ENCODE results near the gene TGFB2. TPM values are rescaled to one million over a fixed set of nuclear protein-coding genes. Genes with fewer than 3 reads are reported as not detected.
A peak's percentile ranks its signal among the peaks of the same experiment; 100 is the strongest.

Gene TGFB2
- total RNA-seq, 1 donor from 2014 or later = 38.6 TPM

DNA sequence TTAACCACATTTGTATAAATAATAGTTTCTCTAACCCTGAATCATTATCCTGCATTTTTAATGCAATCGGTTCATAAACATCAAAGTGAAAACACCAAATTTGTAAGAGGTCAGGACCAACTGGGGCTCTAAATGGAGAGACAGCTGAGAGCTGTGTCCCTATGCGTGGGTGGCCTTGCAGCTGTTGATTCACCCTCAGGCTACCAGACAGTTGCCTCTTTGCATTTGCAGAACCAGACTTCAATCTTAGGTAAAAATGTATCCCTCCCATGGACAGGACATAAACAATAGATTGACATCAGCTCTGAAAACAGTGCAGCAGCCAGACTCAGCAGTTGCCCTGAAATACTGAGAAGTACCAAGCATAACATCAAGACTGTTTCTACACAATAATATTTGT lies 8.8 kb upstream of the TGFB2 start:
- DNase-seq = no peak

DNA sequence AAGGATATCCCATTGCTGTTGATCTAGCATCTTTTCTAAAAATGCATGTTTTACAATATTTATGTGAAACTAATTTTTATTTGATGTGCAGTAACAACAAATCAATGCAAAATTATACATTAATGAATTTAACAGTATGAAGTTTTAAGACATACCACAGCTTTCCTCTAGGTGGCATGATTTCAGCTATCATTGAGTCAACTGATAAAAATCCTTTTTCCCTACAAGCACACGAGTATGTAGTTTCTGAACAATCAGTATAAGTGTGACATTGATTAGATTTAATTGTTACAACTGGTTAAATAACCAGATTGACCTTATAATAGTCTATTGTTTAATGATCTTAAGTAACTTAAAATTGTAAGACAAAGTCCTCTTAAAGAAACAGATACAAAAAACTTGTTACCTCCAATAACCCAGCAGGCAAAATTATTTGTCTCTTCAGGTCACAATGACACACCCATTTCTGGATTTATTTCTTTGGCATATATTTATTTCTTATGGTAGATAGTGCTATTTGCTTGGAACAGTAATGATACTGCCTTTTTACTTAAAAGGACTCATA lies 5.8 kb upstream of the TGFB2 start:
- peak; percentile 76 for DNase-seq

DNA sequence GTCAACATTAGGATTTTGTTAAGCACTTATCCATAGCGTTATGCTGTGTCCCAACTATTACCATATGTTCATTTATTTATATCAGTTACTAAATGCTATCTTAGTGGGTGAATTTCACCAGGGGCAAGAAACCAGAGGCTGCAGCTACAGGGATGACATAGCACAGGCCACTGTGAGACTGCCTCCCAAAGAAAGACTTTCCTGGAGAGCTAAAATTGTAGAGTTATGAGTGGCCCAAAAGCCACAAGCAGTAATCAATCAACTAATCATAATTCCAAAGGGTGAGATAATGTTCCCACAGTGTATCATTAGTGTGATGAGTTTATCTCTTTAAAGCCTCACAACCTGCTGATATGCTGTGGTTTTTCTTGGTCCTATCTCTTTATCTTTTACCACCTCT lies 3.8 kb upstream of the TGFB2 start:
- no peak for DNase-seq

DNA sequence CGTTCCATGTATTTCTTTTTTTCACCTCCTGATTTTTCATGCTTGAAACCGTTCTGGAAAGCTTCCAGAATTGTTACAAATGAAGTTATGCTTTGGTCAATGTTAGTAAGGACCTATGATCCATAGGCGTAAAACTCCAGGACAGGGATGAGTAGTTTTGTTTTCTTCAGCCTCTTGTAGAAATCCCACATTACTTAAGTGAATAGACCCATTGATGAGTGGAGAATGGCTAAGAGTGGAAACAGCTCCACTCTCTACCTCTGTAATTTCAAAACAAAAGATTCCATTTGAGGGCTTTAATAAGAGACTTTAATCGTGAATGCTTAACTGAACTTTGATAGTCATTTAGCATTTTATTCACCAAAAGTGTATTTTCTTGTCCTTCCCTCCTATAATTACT lies 3.0 kb upstream of the TGFB2 start:
- no peak for DNase-seq

DNA sequence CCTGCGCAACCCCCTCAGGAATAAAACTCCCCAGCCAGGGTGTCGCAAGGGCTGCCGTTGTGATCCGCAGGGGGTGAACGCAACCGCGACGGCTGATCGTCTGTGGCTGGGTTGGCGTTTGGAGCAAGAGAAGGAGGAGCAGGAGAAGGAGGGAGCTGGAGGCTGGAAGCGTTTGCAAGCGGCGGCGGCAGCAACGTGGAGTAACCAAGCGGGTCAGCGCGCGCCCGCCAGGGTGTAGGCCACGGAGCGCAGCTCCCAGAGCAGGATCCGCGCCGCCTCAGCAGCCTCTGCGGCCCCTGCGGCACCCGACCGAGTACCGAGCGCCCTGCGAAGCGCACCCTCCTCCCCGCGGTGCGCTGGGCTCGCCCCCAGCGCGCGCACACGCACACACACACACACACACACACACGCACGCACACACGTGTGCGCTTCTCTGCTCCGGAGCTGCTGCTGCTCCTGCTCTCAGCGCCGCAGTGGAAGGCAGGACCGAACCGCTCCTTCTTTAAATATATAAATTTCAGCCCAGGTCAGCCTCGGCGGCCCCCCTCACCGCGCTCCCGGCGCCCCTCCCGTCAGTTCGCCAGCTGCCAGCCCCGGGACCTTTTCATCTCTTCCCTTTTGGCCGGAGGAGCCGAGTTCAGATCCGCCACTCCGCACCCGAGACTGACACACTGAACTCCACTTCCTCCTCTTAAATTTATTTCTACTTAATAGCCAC lies 696 bp downstream of the TGFB2 start:
- peak; percentile 74 for DNase-seq

DNA sequence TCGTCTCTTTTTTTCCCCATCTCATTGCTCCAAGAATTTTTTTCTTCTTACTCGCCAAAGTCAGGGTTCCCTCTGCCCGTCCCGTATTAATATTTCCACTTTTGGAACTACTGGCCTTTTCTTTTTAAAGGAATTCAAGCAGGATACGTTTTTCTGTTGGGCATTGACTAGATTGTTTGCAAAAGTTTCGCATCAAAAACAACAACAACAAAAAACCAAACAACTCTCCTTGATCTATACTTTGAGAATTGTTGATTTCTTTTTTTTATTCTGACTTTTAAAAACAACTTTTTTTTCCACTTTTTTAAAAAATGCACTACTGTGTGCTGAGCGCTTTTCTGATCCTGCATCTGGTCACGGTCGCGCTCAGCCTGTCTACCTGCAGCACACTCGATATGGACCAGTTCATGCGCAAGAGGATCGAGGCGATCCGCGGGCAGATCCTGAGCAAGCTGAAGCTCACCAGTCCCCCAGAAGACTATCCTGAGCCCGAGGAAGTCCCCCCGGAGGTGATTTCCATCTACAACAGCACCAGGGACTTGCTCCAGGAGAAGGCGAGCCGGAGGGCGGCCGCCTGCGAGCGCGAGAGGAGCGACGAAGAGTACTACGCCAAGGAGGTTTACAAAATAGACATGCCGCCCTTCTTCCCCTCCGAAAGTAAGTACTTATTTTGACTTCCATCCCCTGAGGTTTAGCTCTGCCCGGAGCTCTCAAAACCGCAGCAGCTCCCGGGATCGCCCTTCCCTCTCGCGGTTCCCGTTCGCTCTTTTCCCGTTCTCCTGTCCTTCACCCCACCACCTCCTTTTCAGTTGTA lies 1.5 kb downstream of the TGFB2 start:
- DNase-seq = peak; percentile 55

DNA sequence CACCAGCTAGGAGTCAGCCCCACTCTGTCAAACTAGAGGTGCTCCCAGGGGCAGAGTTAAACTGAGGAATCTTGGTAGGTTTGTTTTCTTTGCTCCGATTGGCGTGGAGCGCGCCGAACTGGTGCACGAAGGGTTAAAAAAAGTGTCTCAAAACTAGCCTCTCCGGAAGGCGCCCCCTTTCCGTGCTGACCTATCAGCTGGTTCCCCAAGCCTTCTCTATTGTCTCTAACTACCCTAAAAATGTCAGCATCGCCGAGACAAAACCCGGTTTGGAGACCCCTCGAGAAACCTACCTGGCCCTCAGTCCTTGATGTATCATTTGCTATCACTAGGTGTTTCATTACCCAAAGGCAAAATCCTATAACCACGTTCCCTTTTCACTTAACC lies 2.2 kb downstream of the TGFB2 start:
- peak; percentile 51 for DNase-seq

DNA sequence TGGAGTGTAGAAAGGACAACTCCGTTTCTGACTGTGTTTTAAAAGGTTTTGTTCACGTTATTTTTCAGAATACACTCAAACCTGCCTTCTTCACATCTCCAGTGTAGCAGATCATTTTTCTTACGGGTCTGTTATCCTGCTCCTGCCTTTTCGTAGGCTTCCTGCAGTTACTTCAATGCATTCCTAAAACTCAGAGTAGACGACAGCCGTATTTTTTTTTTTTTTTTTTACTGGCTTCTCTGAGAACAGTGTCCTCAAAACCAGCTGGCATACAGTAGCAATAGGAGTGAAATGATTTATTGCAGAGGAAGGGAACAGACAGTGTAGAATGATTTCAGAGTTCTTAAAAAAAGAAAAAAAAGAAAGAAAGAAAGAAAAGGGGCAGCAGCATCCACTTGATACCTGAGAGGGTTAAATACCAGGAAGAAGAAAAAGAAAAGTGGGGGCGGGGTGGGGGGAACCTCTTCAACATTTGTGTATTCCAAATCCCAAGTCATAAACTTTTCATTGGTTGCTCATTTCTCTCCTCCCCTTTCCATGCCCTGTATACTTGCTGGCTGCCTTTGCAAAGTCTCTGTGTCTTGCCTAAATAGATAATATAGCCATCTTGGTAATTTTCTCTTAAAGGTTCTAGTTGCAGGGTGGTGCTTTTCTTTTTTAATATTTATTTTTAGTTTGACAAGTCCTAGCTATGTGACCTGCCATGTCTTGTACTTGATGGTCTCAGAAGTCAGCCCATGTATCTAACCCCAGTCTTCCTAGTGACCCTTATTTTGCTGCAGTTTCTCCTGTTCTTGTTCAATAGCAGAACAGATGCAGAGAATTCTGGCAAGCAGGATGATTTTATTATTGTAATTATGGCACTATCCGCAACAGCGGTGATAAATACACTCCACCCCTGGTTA lies 2.8 kb downstream of the TGFB2 start:
- peak; percentile 65 for DNase-seq

DNA sequence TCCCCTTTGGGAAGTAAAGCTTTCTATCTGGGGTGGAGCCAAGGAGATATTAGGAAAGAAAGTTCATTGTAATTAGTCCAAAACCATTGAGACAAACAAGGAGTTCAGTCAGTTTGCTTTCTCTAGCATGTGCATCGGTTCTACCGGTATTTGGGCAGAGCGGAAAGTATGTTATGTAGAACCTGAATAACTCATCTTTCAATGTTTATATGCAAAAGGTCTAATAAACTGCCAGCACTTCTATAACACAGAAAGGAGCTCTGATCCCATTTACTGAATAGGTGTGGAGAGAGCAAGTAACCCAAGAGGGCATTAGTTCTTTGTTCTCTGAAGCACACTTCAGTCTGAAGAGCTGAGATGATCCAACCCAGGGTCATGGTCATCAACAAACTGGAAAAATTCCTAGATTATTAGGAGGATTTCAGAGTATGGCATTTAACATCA lies 3.5 kb downstream of the TGFB2 start:
- DNase-seq = peak; percentile 41

DNA sequence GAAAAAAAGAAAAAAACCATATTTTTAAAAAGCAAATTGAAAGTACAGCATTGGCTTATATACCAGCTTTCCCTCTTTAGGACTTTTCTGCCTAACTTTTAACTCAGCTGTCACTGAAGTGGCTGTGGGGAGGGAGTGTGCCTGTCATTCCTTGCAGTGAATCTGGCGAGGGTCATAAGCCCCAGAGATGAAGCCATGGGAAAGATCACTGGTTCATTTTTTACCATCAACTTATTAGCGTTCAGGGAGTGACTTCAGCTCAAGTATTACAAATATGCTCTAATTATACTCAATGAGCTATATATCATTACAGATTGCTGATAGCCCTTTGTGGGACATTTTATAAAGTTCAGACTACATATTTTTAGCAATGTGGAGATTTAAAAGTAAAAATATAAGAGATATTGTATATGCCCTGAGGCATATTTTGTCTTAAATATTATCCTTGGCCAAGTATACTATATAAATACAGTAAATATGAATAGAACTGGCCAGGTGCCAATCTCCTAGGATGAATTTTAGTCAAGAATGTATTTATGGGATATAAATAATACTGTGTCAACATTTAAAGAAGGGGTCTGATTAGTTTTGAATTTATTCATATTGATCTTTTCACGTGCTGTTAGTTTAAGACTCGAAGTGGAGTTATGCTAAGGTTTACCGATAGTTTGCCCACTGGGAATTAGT lies 4.4 kb downstream of the TGFB2 start:
- peak; percentile 32 for DNase-seq

DNA sequence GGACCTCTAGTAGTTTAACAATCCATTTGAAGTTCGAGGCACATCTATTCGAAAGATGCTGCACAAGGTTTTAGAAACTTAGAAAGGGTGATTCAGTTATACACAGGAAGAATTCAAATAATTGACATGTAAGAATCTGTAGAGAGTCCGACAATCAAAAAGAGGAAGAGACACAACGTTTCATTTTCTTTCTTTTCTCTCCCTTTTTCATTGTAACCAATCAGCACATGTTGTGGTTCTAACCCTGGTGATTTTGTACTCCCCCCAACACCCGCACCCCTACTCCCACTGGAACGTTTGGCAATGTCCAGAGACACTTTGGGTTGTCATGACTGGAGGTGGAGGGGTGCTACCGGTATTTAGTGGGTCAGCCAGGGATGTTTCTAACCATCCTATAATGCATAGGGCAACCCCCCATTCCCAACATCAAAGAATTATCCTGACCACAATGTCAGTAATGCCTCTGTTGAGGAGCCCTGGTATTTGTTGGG lies 4.9 kb downstream of the TGFB2 start:
- no peak for DNase-seq

DNA sequence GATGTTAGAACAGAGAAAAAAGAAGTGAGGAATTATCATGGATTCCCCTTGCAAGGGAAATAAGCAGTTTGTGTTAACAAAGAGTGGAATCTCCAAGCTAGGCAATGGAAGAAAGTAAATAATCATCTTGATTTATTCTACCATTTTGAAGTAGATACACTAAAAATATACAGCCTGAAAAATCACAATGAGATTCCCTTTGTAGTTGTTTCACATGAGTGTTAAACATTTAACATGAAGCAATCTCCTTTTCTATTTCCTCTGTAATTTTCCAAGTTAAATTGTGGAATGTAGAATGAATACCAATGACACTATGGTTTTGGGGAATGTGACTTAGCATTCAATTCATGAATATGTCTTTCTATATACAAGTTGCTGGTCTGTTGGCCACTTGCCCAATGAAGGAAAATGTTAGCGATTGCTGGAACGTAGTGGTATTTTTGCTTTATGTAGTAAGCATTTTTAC lies 5.7 kb downstream of the TGFB2 start:
- peak; percentile 72 for DNase-seq

DNA sequence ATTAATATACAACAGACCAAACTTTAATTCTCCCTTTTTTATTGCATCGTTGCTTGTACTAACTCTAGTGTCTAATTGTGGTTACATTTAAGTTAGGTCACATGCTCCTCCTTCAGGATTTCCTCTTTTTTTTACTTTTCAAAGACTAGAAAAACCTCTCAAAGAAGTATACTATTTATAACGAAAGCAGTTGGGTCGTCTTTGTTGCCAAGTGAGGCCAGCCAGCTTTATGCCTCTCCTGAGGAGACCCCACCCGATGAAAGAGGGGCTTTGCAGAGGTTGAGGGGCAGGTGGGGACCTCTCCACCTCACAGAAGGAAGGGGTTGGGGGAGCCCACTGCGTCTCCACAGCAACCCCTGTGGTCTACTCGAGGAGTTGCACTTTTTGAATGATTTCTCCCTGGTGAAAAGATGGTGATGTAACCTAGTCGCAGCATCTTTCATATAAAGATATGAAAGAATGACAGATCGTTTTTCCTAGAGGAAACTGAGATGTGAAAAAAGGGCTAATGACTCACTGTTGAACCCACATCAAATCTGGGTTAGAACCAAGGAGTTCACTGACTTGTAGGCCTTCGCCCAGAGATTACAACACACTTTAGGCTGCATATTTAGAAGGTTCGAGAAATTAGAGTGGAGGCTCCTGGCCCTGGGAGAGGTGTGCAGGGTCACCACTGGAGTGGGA lies 6.4 kb downstream of the TGFB2 start:
- peak; percentile 72 for DNase-seq

DNA sequence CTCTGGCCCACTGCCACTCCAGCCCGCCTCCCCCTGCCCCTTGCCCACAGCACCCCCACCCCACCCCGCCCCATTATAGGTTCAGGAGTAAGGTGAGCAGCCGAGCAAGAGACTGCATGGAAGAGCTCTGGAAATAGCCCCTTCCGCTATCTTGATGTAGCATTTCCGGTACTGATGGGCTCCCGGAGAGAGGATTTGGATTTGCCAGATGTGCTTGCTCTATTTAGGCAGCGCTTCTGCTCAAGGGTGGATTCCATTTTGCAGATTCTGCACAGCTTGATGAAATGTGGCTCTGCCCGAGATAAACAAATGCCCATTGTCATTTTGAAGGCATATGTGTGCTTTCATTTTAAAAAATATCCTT lies 6.9 kb downstream of the TGFB2 start:
- DNase-seq = no peak

DNA sequence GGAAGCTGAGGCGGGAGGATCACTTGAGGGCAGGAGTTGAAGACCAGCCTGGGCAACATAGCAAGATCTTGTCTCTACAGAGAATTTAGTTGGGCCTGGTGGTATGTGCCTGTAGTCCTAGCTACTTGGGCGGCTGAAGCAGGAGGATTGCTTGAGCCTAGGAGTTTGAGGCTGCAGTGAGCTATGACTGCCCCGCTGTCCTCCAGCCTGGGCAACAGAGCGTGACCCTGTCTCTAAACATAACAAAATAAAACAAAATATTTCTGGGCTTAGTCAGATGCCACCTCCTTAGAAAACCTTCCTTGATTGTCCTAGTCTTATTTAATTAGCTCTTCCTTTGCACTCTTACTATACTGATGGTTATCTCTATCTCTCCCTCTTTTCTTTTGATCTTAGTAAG lies 8.5 kb downstream of the TGFB2 start:
- DNase-seq = no peak

DNA sequence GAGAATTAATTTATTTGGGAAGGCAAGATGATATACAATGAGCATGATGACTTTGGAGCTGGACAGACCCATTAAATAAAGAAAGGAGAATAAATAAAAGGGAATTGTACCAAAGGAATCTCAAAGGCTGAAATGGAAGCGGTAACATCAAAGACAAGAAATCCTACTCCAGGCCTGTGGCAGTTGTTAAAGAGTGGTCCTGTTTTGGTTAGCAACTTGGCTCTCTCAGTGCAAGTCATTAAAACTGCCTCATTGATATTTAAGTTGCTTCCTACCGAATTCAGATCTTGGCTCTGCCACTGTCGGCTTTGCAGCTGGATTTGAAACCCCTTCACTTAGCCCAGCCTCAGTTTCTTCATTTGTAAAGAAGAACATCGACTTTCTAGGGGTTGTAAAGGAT lies 10.1 kb downstream of the TGFB2 start:
- DNase-seq = no peak

DNA sequence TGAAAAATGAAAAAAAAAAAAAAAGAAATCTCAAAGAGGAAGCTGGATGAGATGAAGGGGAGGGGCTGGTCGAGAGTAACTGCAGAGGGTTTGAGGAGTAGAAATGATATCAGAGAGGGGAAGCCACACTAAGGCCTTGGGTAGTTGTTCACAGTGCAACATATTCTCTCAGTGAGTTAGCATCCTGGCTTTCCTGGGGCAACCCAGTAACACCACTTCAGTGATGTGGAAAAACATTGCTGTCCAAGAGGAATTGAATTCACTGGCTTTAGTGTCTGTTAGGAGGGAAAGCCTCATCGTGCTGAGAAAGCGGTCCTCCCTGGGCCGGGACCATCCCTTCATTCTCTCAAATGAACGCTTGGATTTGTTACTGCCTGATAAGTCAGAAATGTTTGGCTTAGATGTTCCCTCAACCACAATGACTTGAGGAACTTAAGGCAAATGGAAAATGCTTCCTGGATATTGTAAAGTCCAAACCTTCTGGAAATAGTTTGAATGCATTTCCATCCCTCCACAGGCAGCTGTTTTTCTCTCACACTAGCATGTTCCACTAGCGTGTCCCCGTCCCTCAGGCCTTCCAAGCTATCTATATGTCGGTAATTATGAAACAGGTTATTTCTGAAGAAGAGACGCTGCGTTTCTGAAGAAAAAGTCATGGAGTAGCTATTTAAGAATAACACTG lies 12.2 kb downstream of the TGFB2 start:
- no peak for DNase-seq

DNA sequence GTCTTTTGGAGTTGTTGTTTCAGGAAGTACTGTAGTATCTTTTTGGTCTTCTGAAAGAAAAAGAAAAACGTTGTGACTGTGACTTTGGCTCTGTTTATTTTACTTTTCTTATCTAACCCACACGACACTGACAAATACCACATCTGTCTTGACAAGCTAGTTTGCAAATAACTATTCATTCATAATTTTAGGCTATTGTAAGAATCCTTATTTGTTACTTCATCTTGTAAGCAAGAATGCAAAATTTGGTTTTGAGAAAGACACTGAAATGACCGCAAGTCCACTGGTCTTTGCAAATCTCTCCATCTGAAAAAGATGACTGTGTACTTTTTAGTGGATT lies 12.7 kb downstream of the TGFB2 start:
- no peak for DNase-seq

DNA sequence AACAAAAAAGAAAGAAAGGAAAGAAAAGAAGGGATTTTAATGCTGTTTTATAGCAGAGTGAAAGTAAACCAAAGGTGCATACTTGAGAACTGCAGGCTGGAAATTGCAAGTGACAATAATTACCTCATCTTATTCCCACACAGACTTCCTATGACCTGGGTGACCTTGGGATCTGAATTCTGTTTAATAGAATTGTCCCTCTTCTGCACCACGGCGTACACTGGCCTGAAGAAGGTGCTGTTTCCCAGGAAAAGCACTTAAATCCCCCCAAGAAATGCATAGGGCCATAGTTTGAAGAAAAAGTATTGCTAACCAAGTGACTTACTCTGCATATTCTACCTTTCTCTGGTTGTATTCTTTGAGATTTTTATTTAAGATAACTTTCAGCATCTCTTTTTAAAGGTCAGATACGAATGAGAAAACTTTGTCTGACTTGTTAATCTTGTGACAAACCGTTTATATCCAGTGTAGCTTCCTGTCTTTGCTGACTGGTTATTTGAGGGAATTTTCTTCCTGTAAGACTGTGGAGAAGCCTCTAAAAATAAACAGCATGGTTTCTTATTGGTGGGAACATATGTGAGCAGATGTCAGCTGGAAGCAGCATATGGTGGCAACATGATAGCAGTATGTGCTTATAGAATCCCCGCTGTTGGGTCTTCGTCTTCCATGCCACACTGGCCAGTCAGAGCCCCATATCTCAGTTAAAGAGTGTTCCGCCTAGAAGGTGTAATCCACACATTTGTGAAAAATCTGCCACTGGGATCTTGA lies 16.3 kb downstream of the TGFB2 start:
- DNase-seq = peak; percentile 84

Measured in dermis blood vessel endothelial cell (primary cell).